Measurements from ENCODE around the gene ZNF467.

The ZNF467 gene, protein sequence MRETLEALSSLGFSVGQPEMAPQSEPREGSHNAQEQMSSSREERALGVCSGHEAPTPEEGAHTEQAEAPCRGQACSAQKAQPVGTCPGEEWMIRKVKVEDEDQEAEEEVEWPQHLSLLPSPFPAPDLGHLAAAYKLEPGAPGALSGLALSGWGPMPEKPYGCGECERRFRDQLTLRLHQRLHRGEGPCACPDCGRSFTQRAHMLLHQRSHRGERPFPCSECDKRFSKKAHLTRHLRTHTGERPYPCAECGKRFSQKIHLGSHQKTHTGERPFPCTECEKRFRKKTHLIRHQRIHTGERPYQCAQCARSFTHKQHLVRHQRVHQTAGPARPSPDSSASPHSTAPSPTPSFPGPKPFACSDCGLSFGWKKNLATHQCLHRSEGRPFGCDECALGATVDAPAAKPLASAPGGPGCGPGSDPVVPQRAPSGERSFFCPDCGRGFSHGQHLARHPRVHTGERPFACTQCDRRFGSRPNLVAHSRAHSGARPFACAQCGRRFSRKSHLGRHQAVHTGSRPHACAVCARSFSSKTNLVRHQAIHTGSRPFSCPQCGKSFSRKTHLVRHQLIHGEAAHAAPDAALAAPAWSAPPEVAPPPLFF

DNA sequence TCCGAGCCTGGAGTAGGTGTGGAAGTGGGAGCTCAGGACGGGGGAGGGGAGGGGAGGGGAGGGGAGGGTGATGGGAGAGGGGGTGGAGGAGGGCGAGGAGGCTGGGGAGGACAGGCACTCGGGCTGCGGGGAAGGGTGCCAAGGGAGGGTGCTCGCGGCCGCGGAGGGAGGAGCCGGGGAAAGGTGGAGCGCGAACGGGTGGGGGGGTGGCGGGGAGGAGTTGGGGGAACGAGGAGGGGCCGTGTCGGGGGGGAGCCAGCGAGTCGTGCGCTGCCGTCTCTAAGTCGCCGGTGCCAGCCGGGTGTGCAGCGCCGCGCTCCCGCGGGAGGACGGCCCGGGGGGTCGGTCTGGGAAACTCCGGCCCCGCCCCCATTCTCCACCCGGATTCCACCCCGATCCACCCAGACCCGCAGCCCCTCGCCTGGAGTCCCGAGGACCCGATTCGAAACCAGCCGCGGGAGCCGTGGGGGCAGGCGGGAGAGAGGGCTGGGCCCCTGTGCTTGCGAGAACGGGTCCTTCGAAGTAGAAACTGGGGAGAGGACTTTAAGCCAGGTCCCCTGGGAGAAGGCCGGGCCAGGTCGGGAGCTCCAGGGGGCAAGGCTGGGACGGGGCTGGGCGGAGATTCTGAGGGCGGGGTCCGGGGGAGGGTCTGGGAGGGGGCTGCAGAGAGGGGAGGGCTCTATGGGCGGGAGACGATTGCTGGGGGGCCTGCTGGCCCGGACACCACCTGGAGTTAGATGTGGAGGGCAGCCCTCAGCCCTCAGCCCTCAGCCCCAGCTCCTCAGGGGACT, at the start of gene ZNF467:
Gene ZNF467 (minus strand): TSS at position 143 of the 791 bp plus-strand sequence. CDS start 2,556 bp downstream, outside the sequence.
- in situ Hi-C loops (cut with MboI; ENCODE audit: low pct_unique_long_range_greater_than_20kb, low sequenced_read_pairs): no loop called here
- peak; percentile 39 for DNase-seq

DNA sequence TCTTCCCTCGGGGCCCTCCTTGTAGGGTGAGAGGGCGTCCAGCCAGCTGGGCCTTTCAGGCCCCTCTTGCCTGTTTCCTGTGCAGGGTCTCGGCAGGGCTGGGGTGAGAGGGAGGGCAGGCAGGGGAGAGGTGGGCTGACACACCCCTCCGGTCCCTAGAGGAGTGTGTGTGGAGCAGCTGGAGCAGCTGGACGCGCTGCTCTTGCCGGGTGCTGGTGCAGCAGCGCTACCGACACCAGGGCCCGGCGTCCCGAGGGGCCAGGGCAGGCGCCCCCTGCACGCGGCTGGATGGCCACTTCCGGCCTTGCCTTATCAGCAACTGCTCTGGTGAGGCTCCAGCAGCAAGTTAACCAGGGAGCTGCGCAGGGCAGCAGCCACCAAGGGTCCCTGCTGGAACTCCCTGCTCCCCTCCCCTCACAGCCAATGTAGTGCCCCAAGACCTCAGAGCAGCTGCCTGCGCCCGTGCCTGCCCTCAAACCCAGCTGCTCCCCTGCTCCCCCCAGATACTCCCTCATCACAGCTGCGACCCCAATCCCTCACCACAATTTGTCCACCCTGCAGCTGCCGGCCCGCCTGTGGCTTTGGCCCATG, 49.1 kb upstream of the ZNF467 start:
- DNase-seq: no peak
- in situ Hi-C loops (cut with MboI; ENCODE audit: low pct_unique_long_range_greater_than_20kb, low sequenced_read_pairs): no loop called here

DNA sequence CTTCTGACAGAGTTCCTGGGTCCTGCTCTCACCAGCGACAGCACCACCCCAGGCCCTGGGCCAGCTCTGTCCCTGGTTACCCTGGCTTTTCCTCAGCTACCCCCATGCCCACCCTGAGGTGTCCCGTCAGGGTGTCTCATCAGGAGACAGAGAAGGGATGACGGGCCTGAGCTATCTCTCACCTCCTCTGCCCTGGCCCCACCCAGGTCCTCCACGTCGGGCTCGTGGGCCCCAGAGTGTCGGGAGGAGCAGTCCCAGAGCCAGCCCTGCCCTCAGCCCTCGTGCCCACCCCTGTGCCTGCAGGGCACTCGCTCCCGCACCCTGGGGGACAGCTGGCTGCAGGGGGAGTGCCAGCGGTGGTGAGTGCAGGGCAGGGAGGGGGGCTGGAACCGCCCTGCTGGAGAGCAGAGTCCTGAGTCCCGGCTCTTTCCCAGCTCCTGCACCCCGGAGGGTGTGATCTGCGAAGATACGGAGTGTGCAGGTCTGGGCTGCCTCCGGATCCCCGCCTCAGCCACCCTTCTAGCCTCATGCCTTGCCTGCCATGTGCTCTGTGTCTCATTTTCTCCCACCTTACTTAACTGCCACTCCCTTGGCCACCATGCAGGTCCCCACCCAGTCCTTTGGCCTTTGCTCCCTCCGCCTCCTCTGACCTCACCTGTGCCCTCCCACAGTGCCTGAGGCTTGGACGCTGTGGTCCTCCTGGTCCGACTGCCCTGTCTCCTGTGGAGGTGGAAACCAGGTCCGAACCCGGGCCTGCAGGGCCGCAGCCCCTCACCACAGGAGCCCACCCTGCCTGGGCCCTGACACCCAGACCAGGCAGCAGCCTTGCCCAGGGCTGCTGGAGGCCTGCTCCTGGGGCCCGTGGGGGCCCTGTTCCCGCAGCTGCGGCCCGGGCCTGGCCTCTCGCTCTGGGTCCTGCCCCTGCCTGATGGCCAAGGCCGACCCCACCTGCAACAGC, 48.1 kb upstream of the ZNF467 start:
- DNase-seq: no peak

DNA sequence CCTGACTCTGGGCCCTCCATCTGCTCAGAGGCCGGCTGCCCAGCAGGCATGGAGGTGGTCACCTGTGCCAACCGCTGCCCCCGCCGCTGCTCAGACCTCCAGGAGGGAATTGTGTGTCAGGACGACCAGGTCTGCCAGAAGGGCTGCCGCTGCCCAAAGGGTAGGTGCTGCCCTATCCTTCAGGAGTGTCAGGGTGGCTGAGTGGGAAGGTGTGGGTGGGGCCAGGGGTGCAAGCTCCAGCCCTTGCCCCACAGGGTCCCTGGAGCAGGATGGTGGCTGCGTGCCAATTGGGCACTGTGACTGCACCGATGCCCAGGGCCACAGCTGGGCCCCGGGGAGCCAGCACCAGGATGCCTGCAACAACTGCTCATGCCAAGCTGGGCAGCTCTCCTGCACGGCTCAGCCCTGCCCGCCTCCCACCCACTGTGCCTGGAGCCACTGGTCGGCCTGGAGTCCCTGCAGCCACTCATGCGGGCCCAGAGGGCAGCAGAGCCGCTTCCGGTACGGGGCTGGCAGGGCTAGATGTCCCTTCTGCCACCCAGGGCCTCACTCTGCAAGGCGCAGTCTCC, 47.3 kb upstream of the ZNF467 start:
- no peak for DNase-seq
- in situ Hi-C loops (cut with MboI; ENCODE audit: low pct_unique_long_range_greater_than_20kb, low sequenced_read_pairs): no loop called here

More for the DNA sequence above, 48.1 kb upstream of the ZNF467 start:
- in situ Hi-C loops (cut with MboI; ENCODE audit: low pct_unique_long_range_greater_than_20kb, low sequenced_read_pairs): no loop called here

DNA sequence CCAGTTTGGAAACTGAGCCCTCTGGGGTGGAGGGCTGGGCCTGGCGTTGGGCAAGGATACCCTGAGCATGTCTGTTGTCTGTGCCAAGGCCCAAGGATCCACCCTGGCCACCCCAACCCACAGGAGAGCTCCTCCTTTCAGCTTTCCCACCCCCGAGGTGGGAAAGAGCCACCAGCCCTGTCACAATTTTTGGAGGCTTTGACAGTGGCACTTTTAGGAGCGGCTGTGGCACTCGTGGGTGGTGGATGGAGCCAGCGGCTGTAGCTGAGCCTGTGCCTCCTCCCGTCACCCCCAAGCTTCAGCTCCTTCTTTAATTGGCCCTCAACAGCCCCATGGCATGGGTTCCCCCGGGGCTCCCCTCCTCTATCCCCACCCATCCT, 46.6 kb upstream of the ZNF467 start:
- DNase-seq: no peak
- in situ Hi-C loops (cut with MboI; ENCODE audit: low pct_unique_long_range_greater_than_20kb, low sequenced_read_pairs): no loop called here

DNA sequence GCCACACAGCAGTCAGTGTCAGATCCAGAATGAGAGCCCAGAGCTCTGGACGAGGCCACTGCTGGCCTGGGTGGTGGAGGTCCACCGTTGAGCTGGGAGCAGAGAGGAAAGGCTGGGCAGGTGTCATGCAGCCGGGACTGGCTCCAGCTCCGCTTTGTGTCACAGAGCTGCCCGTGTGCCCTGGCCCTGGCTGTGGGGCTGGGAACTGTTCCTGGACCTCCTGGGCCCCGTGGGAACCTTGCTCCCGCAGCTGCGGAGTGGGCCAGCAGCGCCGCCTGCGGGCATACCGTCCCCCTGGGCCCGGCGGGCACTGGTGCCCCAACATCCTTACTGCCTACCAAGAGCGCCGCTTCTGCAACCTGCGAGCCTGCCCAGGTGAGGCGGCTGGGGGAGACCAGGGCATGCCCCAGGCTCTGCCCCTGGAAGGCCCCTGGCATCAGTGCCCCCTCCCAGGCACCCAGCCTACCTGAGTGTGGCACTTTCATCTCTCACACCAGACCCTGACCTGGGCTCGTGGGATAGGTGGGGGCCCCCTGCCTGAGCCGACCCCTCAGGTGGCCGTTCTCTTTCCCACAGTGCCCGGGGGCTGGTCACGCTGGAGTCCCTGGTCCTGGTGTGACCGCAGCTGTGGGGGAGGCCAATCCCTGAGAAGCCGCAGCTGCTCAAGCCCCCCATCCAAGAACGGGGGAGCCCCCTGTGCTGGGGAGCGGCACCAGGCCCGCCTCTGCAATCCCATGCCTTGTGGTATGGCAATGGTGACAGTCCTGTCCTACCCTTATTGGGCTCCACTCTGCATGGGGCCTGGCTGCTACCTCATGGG, 46.0 kb upstream of the ZNF467 start:
- in situ Hi-C loops (cut with MboI; ENCODE audit: low pct_unique_long_range_greater_than_20kb, low sequenced_read_pairs): no loop called here
- no peak for DNase-seq

DNA sequence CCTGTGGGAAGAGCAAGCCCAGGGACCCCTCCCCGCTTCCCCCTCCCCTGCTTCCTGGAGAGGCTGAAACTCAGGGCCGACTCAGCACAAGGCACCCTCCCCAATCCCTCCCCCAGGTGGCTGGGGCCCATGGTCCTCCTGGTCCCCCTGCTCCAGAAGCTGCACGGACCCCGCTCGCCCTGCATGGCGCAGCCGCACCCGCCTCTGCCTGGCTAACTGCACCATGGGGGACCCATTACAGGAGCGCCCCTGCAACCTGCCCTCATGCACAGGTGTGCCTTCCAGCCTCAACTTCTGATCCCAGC, 45.1 kb upstream of the ZNF467 start:
- in situ Hi-C loops (cut with MboI; ENCODE audit: low pct_unique_long_range_greater_than_20kb, low sequenced_read_pairs): no loop called here
- no peak for DNase-seq

DNA sequence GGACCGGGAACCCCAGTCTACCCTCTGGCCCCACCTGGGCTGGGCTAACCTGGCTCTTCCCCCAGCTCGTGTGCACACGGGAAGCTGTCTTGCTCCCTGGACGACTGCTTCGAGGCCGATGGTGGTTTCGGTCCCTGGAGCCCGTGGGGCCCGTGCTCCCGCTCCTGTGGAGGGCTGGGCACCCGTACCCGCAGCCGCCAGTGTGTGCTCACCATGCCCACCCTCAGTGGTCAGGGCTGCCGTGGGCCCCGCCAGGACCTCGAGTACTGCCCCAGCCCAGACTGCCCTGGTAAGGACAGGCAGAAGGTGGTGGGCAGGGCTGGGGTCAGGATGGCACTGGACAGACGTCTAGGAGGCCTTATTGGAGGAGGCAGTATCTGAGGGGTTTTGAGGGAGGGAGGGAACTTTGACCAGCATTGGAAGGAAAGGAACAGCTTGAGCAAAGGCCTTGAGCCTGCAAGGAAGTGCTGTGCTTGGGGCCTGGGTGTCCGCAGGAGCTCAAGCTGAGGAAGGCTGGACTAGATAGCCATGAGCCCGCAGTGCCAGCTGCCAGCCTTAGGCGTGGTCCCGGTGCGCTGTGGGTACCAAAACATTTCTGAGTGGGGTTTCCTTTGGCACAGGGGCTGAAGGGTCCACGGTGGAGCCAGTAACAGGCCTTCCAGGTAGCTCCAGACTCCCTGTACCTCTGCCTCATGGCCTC, 44.6 kb upstream of the ZNF467 start:
- no peak for DNase-seq
- in situ Hi-C loops (cut with MboI; ENCODE audit: low pct_unique_long_range_greater_than_20kb, low sequenced_read_pairs): no loop called here

DNA sequence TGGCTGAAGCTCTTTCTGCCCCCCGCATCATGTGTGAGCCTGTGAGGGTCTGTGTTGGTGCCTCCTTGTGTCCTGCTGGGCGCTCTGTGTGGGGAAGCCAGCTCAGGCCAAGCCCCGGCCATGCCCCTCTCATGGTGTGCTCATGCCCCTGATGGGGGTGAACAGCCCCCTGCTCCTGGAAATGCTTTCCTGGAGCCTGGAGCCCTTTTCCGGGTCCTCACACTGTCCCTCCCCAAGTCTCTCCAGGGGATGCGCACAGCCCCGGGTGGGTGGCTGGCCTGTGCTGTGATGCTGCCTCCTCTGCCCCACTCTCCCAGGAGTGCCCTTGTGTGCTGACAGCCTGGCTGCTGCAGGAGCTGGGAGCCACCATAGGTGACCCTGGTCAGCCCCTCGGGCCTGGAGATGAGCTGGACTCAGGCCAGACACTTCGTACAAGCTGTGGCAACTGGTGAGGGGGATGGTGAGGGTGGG, 43.9 kb upstream of the ZNF467 start:
- in situ Hi-C loops (cut with MboI; ENCODE audit: low pct_unique_long_range_greater_than_20kb, low sequenced_read_pairs): no loop called here
- DNase-seq: no peak

DNA sequence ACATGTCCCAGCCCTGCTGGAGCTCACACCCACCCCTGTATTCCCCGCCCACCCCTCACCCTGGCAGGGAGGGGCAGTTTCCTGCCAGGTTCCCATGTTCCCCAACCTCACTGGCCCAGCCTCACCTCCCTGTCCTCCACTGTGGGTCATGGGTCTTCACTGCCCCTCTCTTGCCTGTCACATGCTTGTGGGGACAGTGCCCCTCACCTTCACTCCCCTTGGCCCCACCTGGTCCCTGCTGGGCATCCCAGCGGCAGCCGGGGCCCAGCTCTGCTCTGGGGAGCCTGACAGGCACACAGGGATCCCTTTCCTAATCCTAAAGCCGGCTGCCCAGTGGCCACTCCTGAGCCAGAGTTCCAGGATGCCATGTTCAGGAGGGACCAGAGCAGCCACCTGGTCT, 43.4 kb upstream of the ZNF467 start:
- no peak for DNase-seq
- in situ Hi-C loops (cut with MboI; ENCODE audit: low pct_unique_long_range_greater_than_20kb, low sequenced_read_pairs): no loop called here

DNA sequence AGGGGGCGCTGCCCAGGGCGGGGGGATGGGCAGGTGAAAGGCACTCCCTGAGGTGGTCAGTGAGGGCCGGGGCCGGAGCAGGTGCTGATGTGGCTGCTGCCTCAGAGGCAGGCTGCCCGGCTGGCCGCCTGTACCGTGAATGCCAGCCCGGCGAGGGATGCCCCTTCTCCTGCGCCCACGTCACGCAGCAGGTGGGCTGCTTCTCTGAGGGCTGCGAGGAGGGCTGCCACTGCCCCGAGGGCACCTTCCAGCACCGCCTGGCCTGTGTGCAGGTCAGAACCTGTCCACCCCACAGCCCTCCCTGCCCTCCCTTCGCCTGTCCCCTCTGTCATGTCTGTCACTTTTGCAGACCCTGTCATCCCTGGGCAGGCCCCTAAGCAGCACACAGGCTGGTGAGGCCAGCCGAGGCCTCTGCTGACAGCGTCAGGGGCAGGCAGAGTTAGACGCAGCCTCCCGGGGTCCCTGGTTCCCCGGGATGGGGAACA, 42.9 kb upstream of the ZNF467 start:
- DNase-seq: no peak
- in situ Hi-C loops (cut with MboI; ENCODE audit: low pct_unique_long_range_greater_than_20kb, low sequenced_read_pairs): no loop called here

DNA sequence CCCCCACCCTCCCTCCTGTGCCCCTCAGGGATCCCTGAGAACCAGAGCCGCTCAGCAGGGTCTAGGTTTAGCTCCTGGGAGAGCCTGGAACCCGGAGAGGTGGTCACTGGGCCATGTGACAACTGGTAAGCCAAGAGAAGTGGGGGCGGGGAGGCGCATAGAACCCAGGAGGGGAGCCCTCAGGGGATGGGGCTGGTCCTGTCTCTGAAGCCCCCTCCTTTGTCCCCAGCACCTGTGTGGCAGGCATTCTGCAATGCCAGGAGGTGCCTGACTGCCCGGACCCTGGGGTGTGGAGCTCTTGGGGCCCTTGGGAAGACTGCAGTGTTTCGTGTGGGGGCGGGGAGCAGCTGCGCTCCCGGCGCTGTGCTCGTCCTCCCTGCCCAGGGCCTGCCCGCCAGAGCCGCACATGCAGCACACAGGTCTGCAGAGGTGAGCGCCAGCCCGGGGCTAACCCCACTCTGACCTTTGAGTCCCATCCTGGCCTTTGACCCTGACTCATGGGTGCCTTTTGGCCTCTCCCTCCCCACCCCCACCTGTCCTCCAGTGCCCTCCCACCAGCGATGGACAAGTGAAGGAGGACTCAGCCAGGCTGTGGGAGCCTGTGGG, 42.4 kb upstream of the ZNF467 start:
- DNase-seq: no peak
- in situ Hi-C loops (cut with MboI; ENCODE audit: low pct_unique_long_range_greater_than_20kb, low sequenced_read_pairs): no loop called here

DNA sequence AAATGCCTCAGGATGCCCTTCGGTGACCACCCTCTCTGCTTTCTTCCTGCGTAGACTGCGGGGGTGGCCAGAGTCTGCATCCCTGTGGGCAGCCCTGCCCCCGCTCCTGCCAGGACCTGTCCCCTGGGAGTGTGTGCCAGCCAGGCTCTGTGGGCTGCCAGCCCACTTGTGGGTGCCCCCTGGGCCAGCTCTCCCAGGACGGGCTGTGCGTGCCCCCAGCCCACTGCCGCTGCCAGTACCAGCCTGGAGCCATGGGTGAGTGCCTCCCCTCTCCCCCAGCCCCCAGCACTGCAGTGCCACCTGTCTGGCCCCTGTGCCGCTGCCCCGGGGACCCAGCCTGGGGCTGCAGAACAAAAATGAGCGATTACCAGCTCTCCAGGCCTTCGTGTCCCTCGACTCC, 41.7 kb upstream of the ZNF467 start:
- in situ Hi-C loops (cut with MboI; ENCODE audit: low pct_unique_long_range_greater_than_20kb, low sequenced_read_pairs): no loop called here
- DNase-seq: no peak

DNA sequence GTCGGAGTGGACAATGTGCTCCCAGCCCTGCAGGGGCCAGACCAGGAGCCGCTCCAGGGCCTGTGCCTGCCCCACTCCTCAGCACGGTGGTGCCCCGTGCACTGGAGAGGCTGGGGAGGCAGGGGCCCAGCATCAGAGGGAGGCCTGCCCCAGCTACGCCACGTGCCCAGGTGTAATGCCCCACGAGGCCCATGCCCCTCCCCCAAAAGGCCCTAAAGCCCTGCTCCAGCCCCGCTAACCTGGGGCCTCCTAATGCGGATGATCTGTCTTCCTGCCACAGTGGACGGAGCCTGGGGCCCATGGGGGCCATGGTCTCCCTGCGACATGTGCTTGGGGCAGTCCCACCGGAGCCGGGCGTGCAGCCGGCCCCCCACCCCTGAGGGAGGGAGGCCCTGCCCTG, 41.1 kb upstream of the ZNF467 start:
- DNase-seq: no peak
- in situ Hi-C loops (cut with MboI; ENCODE audit: low pct_unique_long_range_greater_than_20kb, low sequenced_read_pairs): no loop called here

DNA sequence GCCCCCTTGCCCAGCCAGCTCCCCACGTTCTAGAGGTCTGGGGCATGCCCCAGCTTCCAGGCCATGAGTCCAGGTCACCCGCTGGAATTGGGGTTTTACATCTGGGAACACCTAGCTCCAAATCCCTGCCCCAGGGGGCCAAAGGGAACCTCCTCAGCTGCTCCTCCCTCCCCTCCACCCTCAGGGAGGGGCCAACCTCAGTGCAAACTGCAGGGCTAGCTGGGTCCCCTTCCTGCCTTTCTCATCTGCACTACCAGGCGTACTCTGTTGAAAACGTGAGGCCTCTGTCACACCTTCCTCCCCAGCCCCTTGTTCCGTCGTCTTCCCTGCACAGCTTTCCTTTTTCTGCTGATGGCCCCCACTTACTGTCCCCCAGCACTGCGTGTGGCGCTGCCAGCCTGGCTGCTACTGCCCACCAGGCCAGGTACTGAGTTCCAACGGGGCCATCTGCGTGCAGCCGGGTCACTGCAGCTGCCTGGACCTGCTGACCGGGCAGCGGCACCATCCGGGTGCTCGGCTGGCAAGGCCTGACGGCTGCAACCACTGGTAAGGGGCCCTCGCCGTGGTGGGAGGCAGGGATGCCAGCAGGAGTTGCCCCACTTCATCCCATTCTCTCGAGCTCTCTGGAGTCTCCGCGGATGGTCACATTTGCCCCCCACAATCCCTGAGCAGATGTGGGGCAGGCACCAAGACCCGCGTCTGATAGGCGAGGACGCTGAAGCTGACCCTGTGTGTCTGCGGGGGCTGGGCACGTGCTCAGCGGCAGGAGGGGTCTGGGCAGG, 40.1 kb upstream of the ZNF467 start:
- no peak for DNase-seq
- in situ Hi-C loops (cut with MboI; ENCODE audit: low pct_unique_long_range_greater_than_20kb, low sequenced_read_pairs): no loop called here

Data from KBM-7 (cell line).